Fibroblast of mammary gland (primary cell): ENCODE measurements around the gene KLF6.

Source experiments
- DNase-seq: peaks from one replicate; pipeline ENCODE4 v3.0.0-alpha.2; 2010; ENCODE audit warnings: low read depth
- H3K4me3 ChIP-seq: 2 replicates; pipeline ENCODE4 v1.5.1; 2011; ENCODE audit warnings: low read depth, mild to moderate bottlenecking, low read length, moderate library complexity; ENCODE audit not compliant: control insufficient read depth
- CTCF ChIP-seq: conservative IDR thresholded peaks from 2 replicates; pipeline ENCODE4 v1.5.1; 2011; ENCODE audit warnings: low read depth, low read length, inconsistent platforms; ENCODE audit not compliant: control insufficient read depth, insufficient read depth

Gene KLF6

GRCh38 chr10:3812141-3812540 is 27.1 kb upstream of the KLF6 start:
- no peak for DNase-seq
- no peak overlapping the region for H3K4me3 ChIP-seq
- no peak for TF ChIP-seq CTCF

- peak; percentile 89 for DNase-seq
- TF ChIP-seq CTCF = no peak
- H3K4me3 ChIP-seq = no peak overlapping the region
Measured at GRCh38 chr10:3811291-3811870, 26.4 kb upstream of the KLF6 start.

GRCh38 chr10:3808689-3809199 is 23.7 kb upstream of the KLF6 start:
- no peak overlapping the region for H3K4me3 ChIP-seq
- TF ChIP-seq CTCF = no peak
- DNase-seq = no peak

- DNase-seq = no peak
- H3K4me3 ChIP-seq = no peak overlapping the region
- TF ChIP-seq CTCF = no peak
Measured at GRCh38 chr10:3807928-3808496, 23.0 kb upstream of the KLF6 start.

- H3K4me3 ChIP-seq = no peak overlapping the region
- TF ChIP-seq CTCF = no peak
- DNase-seq = no peak
Measured at GRCh38 chr10:3807211-3807927, 22.4 kb upstream of the KLF6 start.

- no peak overlapping the region for H3K4me3 ChIP-seq
- DNase-seq = peak; percentile 96
- no peak for TF ChIP-seq CTCF
Measured at GRCh38 chr10:3806603-3807002, 21.6 kb upstream of the KLF6 start.
